BJ (cell line): ENCODE data around the gene BICC1. TPM values are rescaled to one million over a fixed set of nuclear protein-coding genes. Genes with fewer than 3 reads are reported as not detected.

Source experiments
- CTCF ChIA-PET: fragments of 350-600 bp; formaldehyde crosslinking; extraction: SDS; loops from one replicate; lab custom pipeline; 2021; ENCODE audit warnings: antibody characterized with exemption, inconsistent platforms; lab: Yijun Ruan, JAX
- POLR2A ChIA-PET: fragments of 300-600 bp; sonication (Branson Sonifier 250); formaldehyde crosslinking; extraction: SDS; loops from one replicate; lab custom pipeline; 2021; ENCODE audit warnings: antibody characterized with exemption; lab: Charles Lee
- DNase-seq: peaks from one replicate; pipeline ENCODE4 v3.0.0-alpha.2; 2011; ENCODE audit warnings: low read depth
- H3K27me3 ChIP-seq: 2 replicates; pipeline ENCODE4 v1.6.0; 2011; ENCODE audit warnings: low read length; ENCODE audit not compliant: control insufficient read depth, insufficient read depth
- H3K36me3 ChIP-seq: 2 replicates; pipeline ENCODE4 v1.5.1; 2011; ENCODE audit warnings: low read length; ENCODE audit not compliant: control insufficient read depth, insufficient read depth
- H3K4me3 ChIP-seq: 2 replicates; pipeline ENCODE4 v1.5.1; 2011; ENCODE audit warnings: low read depth, mild to moderate bottlenecking, control low read depth, low read length
- CTCF ChIP-seq: IDR thresholded peaks from 2 replicates; pipeline ENCODE4 v1.5.1; 2011; ENCODE audit warnings: low read depth, mild to moderate bottlenecking, control low read depth, inconsistent platforms, low read length, moderate library complexity; ENCODE audit not compliant: insufficient read depth
- polyA plus RNA-seq: library from polyadenylated mRNA; depleted of rRNA; stranded (reverse); fragments of >200 nt; gene quantifications from 2 replicates; pipeline ENCODE4 v1.2.3, GENCODE V29; 2011

The BICC1 gene
- polyA plus RNA-seq, 1 experiment, result 27.0 TPM

GRCh38 chr10:58785354-58785753 is 272.7 kb downstream of the BICC1 start:
- POLR2A ChIA-PET, result no interaction called here
- TF ChIP-seq CTCF, result no peak

GRCh38 chr10:58791137-58791536 is 278.5 kb downstream of the BICC1 start:
- TF ChIP-seq CTCF, result no peak
- POLR2A ChIA-PET, result no interaction called here
- H3K27me3 ChIP-seq, result no peaks in the 10 kb centered on the region
- H3K36me3 ChIP-seq, result peaks cover 4% of the 10 kb centered on the region
- DNase-seq, result no peak
- H3K4me3 ChIP-seq, result no peak overlapping the region
- CTCF ChIA-PET, result interaction anchor here (1.1 to 1.4 kb wide), 2 partner anchors 8 to 14 kb away, joined by 3 read pairs; no protein-coding TSS in a partner anchor

More at GRCh38 chr10:58785354-58785753, 272.7 kb downstream of the BICC1 start:
- DNase-seq, result no peak
- Histone ChIP-seq H3K36me3 (peaks cover 4% of the 10 kb centered on the region), H3K27me3 (no peaks in the 10 kb centered on the region), H3K4me3 (no peak overlapping the region)
- CTCF ChIA-PET, result no interaction called here

GRCh38 chr10:58795560-58795959 is 282.9 kb downstream of the BICC1 start:
- ChIA-PET CTCF (no interaction called here), POLR2A (no interaction called here)
- Histone ChIP-seq H3K36me3 (peaks cover 4% of the 10 kb centered on the region), H3K4me3 (no peak overlapping the region), H3K27me3 (no peaks in the 10 kb centered on the region)
- no peak for DNase-seq
- TF ChIP-seq CTCF, result no peak

- DNase-seq, result no peak
- no peak for TF ChIP-seq CTCF
- H3K27me3 ChIP-seq, result no peaks in the 10 kb centered on the region
- ChIA-PET POLR2A (interaction anchor here (0.6 kb wide), 1 partner anchor 411 kb away, joined by 3 read pairs; no protein-coding TSS in a partner anchor), CTCF (no interaction called here)
- H3K4me3 ChIP-seq, result no peak overlapping the region
- H3K36me3 ChIP-seq, result peaks cover 6% of the 10 kb centered on the region
These were observed 283.6 kb downstream of the BICC1 start for GRCh38 chr10:58796242-58796641.

GRCh38 chr10:58796824-58797223 is 284.2 kb downstream of the BICC1 start:
- CTCF ChIA-PET, result interaction anchor here (0.8 kb wide), 1 partner anchor 384 kb away, joined by 3 read pairs; no protein-coding TSS in a partner anchor

More at GRCh38 chr10:58796824-58797223, 284.2 kb downstream of the BICC1 start:
- no peak overlapping the region for H3K4me3 ChIP-seq
- DNase-seq, result no peak
- TF ChIP-seq CTCF, result no peak
- H3K36me3 ChIP-seq, result peaks cover 7% of the 10 kb centered on the region
- POLR2A ChIA-PET, result interaction anchor here (0.6 kb wide), 2 partner anchors 21 to 412 kb away, joined by 3 to 5 read pairs; no protein-coding TSS in a partner anchor
- H3K27me3 ChIP-seq, result no peaks in the 10 kb centered on the region
